Ovary (tissue), 9 donors: ENCODE data around the gene OSBPL5. TPM values are rescaled to one million over a fixed set of nuclear protein-coding genes. Genes with fewer than 3 reads are reported as not detected.

Source experiments
- DNase-seq, 5 donors: peaks; one replicate each; pipeline ENCODE4 v3.0.0-alpha.2; 2019 to 2020
- H3K27ac ChIP-seq, 2 donors: fragments of 200-600 bp; one replicate each; pipeline versions ENCODE4 v1.5.1 to v1.8.0; 2019 to 2022
- H3K27me3 ChIP-seq: fragments of 200-600 bp; one replicate; pipeline ENCODE4 v1.8.0; 2022
- H3K36me3 ChIP-seq: fragments of 200-600 bp; sonication (generic); one replicate; pipeline ENCODE4 v1.5.1; 2019
- H3K4me1 ChIP-seq: one replicate; pipeline ENCODE4 v1.8.1; 2013; ENCODE audit warnings: mild to moderate bottlenecking, moderate library complexity; ENCODE audit not compliant: insufficient read depth
- H3K4me3 ChIP-seq: fragments of 200-600 bp; sonication (generic); one replicate; pipeline ENCODE4 v1.5.1; 2017
- H3K9me3 ChIP-seq, 2 donors: fragments of 200-600 bp in 1 of 2; sonication (generic) in 1 of 2; one replicate each; pipeline versions ENCODE4 v1.5.1 to v1.8.1; 2013 to 2019; ENCODE audit warnings: mild to moderate bottlenecking in 1 of 2, moderate library complexity in 1 of 2
- EP300 ChIP-seq: sonication (generic); formaldehyde crosslinking; IDR thresholded peaks from one replicate; pipeline ENCODE4 v1.6.1; 2017; ENCODE audit warnings: antibody characterized with exemption
- POLR2A ChIP-seq: fragments of 450-650 bp; IDR thresholded peaks from one replicate; pipeline ENCODE4 v1.6.1; 2017; ENCODE audit warnings: antibody characterized with exemption, mild to moderate bottlenecking, moderate library complexity
- WGBS, 3 donors: extraction: QIAGEN DNeasy Blood & Tissue Kit in 1 of 3; methylation state at CpG; one replicate each; pipeline versions ENCODE4 v1.1.5 to v1.1.7; 2013 to 2017; 5-methylcytosine and 5-hydroxymethylcytosine counted together
- intact Hi-C, 4 donors: fragments of 100-400 bp; cut with DNase I; formaldehyde crosslinking; loops; one replicate each; pipeline versions ENCODE4 v1.11.0 to v1.15.1; 2022 to 2023
- polyA plus RNA-seq, 2 donors: library from polyadenylated mRNA; stranded (reverse); fragments of 200-250 nt in 1 of 2; fragments of 350-450 nt in 1 of 2; fragmentation: Illumina TruSeq in 1 of 2; extraction: RNeasy Lipid Tissue Mini Kit (QIAGEN cat#74804) in 1 of 2; gene quantifications; one replicate each; pipeline ENCODE4 v1.2.3, GENCODE V29; 2013 to 2014
- total RNA-seq, 7 donors: library from RNA; depleted of rRNA in 2 of 7; stranded (reverse); fragments of >200 nt in 2 of 7; fragmentation: NEBNext Ultra II Directional in 3 of 7; extraction: Animal tissue kit (Norgen Biotek cat#: 25700) in 3 of 7; gene quantifications; one replicate each; pipeline versions ENCODE4 v1.1.0 to v1.2.4, GENCODE V29; 2016 to 2023
- TF ChIP-seq, protein P1 (sequence below), 3 donors: fragments of 450-650 bp in 2 of 3; fragments of 200-600 bp in 1 of 3; IDR thresholded peaks; one replicate each; pipeline versions ENCODE4 v1.5.1 to v1.8.0; 2016 to 2022; ENCODE audit warnings: antibody characterized with exemption in 3 of 3, mild to moderate bottlenecking in 1 of 3
- donor health status: DM: no; HTN: no; CAD: no; lungs with moderate emphysema.
- donor health status: DM: no; HTN: no; CAD: no.
- donor health status: Bipolar disorder and iron deficiency.
- donor health status: DM: yes; HTN: yes; CAD: no.
- donor health status: DM: no; HTN: no; CAD: no.
- donor health status: DM: yes; HTN: yes; CAD: no.

The OSBPL5 gene
- total and polyA plus RNA-seq, 9 donors = 3.0 to 41.0 (median 23.3) TPM

DNA sequence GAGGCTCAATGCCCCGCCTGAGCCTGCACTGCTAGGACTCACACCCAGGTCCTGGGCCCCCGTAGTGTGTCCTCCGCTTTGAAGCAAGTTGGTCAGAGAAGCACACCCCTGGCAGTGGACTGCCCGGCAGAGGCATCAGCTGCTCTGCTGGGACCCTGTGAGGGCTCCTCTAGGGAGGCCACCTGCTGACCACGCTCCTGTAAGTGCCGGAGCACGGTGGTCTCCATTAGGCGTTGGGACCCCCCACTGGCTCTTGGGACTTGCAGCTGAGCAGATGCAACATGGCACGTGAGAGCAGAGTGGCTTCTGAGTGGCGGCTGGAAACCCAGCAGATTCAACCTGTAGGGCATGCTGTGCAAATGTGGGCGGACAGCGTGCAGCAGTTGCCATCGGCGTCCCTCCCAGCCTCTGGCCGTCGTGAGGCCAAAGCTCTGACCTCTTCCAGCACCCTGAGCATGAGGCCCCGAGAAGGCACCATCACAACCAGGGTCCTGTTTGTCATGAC is 36.6 kb upstream of the OSBPL5 start:
- no peak overlapping the region for H3K4me3 ChIP-seq
- TF ChIP-seq POLR2A = no peak
- TF ChIP-seq EP300 = no peak
- TF ChIP-seq, protein P1, sequence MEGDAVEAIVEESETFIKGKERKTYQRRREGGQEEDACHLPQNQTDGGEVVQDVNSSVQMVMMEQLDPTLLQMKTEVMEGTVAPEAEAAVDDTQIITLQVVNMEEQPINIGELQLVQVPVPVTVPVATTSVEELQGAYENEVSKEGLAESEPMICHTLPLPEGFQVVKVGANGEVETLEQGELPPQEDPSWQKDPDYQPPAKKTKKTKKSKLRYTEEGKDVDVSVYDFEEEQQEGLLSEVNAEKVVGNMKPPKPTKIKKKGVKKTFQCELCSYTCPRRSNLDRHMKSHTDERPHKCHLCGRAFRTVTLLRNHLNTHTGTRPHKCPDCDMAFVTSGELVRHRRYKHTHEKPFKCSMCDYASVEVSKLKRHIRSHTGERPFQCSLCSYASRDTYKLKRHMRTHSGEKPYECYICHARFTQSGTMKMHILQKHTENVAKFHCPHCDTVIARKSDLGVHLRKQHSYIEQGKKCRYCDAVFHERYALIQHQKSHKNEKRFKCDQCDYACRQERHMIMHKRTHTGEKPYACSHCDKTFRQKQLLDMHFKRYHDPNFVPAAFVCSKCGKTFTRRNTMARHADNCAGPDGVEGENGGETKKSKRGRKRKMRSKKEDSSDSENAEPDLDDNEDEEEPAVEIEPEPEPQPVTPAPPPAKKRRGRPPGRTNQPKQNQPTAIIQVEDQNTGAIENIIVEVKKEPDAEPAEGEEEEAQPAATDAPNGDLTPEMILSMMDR (IDR thresholded peaks at IDR 0.05) = no peak
- H3K36me3 ChIP-seq = no peaks in the 10 kb centered on the region
- no peaks in the 10 kb centered on the region for H3K4me1 ChIP-seq
- H3K27me3 ChIP-seq = no peaks in the 10 kb centered on the region
- no peaks in the 10 kb centered on the region for H3K9me3 ChIP-seq
- peak in 1 of 5 donors; percentile 14 for DNase-seq
- intact Hi-C loops = no loop called here
- no peak overlapping the region for H3K27ac ChIP-seq
- 71 to 85% (median 74%) methylated on average over 12 to 17 of the region's 17 CpGs for WGBS, 3 donors

DNA sequence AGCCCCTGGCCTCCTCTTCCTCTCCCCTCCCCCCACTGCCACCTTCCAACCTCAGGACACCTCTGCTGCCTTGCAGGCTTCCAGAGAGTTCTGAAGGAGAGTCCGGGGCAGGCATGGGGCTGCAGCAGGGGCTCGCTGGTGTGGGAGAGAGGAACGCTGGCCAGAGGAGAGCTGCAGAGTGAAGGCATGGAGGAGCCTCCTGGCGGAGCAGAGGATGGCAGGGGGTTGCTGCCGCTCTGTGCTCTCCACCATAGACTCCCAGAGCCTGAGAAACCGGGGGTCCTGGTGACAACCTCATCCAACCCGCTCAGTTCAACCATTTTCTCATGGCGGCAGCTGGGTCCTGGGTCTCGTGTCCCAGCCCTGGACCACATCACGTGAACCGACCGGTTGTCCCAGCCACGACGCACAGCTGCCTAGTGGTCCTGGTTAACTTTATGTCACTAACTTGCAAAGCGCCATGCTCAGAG is 36.0 kb upstream of the OSBPL5 start:
- DNase-seq = peak in 3 of 5 donors; percentile 7 to 19 (median 10)
- Histone ChIP-seq H3K27ac (no peak overlapping the region), H3K36me3 (no peaks in the 10 kb centered on the region), H3K27me3 (no peaks in the 10 kb centered on the region), H3K4me3 (no peak overlapping the region), H3K9me3 (no peaks in the 10 kb centered on the region), H3K4me1 (no peaks in the 10 kb centered on the region)
- TF ChIP-seq POLR2A (no peak), EP300 (no peak)
- TF ChIP-seq, protein P1 (IDR thresholded peaks at IDR 0.05) = no peak
- intact Hi-C loops = no loop called here
- WGBS, 3 donors = 76 to 81% (median 78%) methylated on average over 15 of the region's 15 CpGs

DNA sequence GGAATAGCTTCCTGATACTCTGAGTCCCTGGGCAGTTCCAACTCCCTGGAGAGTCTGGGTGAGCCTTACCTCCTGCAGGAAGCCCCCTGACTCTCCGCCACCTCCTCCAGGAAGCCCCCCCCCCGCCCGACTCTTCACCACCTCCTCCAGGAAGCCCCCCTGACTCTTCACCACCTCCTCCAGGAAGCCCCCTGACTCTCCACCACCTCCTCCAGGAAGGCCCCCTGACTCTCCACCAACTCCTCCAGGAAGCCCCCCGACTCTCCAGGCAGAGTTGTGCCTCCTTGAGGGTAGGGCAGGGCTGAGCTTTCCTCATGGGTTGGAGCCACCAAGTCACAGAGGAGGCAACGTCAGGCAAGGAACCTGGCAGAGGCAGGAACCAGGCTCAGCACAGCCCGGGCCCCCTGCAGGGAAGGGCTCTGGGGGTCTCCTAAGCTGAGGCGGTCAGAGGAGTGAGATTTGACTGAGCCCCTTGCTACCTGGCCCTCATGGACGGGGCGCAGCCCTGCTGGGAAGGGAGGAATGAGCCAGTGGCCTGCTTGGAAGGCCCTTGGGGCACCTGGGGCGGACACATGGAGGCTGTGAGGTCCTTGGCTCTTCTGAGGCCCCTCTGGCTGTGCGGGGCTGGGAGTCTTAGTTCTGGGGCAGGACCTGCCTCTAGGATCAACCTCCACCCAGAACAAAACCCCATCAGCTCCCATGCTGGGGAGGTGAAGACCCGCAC is 35.4 kb upstream of the OSBPL5 start:
- no peaks in the 10 kb centered on the region for H3K9me3 ChIP-seq
- TF ChIP-seq POLR2A = no peak
- no peak for TF ChIP-seq EP300
- TF ChIP-seq, protein P1 (IDR thresholded peaks at IDR 0.05) = no peak
- H3K4me1 ChIP-seq = no peaks in the 10 kb centered on the region
- H3K4me3 ChIP-seq = no peak overlapping the region
- H3K36me3 ChIP-seq = no peaks in the 10 kb centered on the region
- peak in 3 of 5 donors; percentile 2 to 18 (median 6) for DNase-seq
- H3K27me3 ChIP-seq = no peaks in the 10 kb centered on the region
- H3K27ac ChIP-seq = no peak overlapping the region
- intact Hi-C loops = no loop called here
- WGBS, 3 donors = 66 to 76% (median 76%) methylated on average over 12 of the region's 12 CpGs

DNA sequence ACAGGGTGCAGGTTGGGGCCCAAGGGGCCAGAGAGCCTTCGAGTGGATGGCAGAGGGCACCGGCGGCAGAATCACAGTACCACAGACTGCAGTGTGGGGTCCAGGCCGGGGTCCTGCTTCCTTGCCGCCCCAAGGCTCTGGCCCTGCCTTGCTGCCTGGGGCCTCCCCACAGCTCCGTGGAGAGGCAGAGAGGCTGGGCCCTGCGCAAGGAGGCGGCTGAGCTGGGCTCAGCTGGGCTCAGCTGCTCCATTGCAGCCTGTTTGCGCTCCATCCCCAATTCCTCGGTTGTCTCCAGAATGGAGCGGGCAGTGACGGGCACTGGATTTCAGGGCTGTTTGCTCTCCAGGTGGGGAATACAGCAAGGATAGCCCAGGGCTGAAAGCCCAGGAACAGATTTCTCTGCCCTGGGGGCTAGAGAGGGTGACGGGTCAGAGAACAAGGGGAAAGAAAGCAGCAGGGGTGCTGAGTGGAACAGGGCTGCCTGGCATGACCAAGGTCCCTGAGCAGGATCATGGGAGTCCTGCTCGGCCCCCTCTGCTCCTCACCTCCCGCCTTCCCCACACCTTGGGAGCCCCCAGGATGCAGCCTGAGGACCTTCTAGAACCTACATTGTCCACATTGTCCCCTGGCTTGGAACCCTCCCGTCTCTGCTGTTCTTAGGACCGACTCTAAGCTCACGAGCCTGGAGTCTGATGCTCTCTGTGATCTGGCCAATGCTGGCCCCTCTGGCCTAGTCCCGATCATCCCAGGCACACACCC is 34.6 kb upstream of the OSBPL5 start:
- Histone ChIP-seq H3K4me3 (no peak overlapping the region), H3K27ac (no peak overlapping the region), H3K9me3 (no peaks in the 10 kb centered on the region), H3K4me1 (no peaks in the 10 kb centered on the region), H3K27me3 (no peaks in the 10 kb centered on the region), H3K36me3 (no peaks in the 10 kb centered on the region)
- TF ChIP-seq POLR2A (no peak), EP300 (no peak)
- TF ChIP-seq, protein P1 (IDR thresholded peaks at IDR 0.05) = no peak
- 75 to 81% (median 77%) methylated on average over 19 of the region's 19 CpGs for WGBS, 3 donors
- intact Hi-C loops = no loop called here
- DNase-seq = peak in 1 of 5 donors; percentile 6
